GM03348 (cell line): ENCODE data around the gene BCAS3.

Experiments
- DNase-seq: peaks from one replicate; pipeline ENCODE4 v3.0.0; 2012; ENCODE audit warnings: low spot score

Gene BCAS3

DNA sequence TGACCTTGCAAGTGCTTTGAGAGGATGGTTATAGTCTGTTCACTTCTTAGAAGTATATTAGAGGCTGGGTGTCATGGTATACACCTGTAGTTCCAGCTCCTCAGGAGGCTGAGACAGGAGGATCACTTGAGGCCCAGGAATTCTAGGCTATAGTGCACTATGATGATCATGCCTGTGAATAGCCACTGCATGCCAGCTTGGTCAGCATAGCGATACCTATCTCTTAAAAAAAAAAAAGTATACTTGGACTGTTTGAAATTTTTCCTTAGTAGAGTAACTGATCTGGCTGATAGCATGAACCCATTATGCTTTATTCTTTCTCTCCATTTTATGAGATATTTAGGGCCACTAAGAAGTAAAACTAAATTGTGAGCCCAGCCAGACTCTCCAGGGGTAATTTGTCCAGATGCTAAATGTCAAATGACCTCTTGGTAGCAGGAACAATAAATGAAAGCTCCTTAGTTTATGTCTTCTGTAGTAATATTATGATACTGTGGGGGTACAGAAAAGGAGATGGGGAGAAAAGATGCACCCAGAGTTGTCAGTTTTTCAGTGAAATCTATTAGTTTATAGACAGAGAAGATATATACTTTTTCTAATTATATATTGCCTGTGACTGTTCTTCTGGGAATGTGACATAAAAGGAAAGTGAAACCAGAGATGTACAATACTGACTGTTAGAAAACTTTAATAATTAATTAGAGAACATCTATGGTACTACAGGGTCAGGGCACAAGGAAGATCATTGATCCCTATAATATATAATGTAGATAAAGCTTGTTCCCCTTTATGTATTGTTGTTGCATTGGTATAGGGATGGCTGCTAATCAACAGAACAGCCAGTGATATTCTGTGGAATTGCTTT lies 386.7 kb downstream of the BCAS3 start:
- DNase-seq = no peak

DNA sequence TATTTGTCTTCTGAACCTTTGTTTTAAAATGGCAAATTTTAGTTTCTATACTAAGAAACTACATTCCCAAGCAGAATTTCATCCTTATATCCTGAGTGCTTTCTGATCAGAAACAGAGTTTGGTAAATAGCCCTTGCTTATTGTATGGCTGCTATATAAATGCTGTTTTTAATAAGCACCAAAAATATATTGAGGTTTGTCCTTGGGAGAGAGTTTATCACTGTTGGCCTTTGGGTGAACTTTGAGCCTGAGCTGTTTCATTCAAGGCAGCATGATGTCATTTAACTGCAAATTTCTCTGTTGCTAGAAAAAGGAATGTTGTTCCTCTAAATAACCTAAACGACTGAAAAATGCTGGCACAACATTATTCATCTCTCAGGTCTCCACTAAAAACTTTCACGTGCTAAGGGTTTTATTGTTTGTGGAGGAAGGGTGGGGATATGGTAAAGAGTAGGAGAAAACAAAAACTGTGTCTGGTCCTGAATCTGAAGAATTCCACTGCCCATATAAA lies 387.7 kb downstream of the BCAS3 start:
- peak; percentile 16 for DNase-seq

DNA sequence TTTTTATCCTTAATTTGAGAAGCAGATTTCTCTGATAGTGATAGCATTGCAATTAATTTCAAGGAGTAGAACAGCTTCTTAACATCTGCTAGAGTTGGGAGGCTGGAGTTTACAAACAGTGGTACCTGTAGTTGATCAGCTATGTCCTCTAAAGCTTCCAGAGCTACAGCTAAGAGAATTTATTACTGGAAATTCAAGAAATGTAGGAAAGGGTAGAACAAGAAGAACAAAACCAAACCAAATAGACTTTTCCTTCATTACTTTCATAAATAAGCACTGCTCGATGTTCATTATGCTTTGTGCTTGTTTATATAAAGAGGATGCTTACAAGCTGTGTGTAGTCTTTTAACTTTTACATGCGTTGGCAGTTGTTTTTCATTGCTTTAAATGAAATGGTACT lies 388.4 kb downstream of the BCAS3 start:
- DNase-seq = no peak

DNA sequence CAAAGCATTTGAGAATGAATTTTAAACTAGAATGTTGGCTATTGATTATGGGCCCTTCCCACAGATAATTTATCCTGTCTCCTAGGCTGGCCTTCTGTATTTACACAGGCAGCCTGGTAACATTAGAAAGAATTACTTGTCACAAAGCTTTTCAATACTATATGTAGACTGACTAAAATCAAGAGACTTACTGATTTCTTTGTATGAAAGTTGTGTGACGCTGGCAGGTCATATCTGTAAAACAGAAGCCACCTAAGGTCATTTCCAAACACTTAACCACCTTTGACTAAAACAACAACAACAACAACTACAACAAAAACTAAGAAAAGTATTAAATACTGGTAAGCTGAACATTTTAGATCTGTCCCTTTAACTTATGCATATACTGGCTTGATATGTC lies 393.0 kb downstream of the BCAS3 start:
- DNase-seq = no peak

DNA sequence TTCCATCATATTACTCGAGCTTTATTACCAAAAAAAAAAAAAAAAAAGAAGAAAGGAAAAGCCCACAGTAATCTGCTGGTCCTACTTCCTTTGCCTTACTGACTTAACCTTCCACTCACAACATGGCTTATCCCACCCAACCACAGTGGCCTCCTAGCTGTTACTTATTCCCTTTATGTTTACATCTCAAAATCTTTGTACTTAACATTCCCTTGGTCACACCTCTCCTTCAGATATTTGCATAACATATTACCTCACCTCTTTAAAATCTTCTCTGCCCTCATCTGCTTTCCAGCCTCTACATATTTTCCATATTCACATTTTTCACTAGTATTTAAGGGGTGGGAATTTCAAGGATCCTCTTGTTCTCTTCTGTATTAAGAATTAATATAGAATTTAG lies 395.0 kb downstream of the BCAS3 start:
- no peak for DNase-seq

DNA sequence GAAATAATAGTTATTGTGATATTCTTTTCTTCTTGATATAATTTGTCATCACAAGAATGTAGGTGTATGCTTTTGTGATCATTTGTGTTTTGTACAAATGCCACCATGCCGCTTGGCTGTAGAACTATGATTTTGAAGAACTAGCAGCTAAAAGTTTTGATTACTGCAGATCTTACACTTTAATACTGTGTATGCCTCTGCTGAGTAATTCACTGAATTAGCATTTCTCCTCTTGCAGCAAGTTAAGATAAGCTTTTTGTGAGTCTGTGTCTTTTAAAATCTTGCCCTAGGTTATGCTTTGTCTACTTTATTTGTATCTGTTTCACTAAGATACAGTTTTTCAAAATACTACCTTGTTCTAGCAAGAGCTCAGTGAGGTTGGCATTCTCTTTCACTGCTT lies 395.5 kb downstream of the BCAS3 start:
- no peak for DNase-seq

DNA sequence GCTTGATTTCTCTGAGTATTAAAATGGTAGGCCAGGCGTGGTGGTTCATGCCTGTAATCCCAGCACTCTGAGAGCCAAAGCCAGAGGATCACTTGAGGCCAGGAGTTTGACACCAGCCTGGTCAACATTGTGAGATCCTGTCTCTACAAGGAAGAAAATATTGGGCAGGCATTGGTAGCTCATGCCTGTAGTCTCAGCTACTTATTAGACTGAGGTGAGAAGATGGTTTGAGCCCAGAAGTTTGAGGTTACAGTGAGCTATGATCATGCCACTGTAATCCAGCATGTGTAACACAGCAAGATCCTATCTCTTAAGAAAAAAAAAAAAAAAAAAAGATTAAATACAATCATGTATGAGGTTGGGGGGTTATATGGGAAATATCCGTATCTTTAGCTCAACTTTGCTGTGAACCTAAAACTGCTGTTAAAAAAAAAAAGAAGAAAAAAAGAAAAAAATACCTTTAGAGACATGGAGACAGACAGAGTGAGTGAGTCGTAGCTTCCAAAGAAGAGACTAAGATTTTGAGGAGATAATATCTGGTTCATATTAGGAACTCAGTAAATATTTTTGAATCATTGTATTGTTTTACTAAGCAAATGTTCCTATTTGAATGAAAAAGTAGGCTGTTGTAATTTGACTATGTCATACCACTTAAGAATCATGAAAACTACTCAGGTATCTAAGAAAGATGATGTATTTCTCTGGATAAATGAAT lies 396.3 kb downstream of the BCAS3 start:
- DNase-seq = peak; percentile 12

DNA sequence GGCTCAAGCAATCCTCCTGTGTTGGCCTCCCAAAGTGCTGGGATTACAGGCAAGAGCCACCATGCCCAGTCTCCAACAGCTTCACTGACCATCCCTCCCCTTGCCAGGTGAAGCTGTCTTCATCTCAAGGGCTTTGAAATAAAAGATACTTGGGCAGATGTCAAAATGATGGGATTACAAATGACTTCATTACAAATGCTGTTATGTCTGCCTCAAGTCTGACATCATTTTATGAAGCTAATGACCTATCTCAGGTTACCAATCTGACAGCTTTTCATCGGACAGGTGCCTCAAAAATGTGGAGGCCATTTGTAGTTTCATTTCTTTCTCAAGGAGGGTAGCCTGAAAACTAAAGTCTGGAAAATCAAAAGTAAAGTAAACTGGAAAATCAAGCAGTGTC lies 398.3 kb downstream of the BCAS3 start:
- DNase-seq = no peak

DNA sequence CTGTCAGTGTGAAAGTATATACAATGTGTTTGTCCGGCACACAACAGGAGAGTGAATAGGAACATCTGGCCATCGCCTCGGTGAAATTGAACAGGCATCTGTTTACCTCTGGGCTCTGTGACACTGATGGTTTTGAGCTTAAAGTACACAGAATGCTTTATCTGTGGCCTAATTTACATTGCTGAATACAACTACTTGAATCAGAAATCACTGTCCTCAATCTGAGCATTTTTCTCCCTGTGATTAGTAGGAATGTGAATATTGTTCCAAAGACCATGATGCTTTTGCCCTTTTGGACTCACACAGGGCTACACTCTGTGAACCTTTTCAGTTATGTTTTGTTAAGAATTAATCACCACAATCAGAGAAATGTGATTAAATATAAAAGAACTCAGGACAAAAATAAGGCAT lies 399.0 kb downstream of the BCAS3 start:
- DNase-seq = no peak

DNA sequence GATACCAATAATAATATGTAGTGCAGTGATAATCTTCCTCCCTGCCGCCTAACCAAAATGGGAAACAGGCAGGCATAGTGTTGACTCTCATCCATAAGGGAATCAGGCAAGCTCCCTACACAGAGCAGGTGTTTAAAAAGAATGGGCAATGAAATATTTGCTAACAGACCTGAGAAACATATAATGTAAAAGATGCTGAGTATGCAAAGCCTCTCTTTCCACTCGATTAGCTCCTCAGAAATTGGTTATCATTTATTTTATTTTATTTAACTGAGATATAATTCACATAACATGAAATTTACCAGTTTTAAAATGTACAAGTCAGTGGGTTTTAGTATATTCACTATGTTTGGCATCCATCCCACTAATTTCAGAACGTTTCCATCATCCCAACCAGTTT lies 404.3 kb downstream of the BCAS3 start:
- no peak for DNase-seq

DNA sequence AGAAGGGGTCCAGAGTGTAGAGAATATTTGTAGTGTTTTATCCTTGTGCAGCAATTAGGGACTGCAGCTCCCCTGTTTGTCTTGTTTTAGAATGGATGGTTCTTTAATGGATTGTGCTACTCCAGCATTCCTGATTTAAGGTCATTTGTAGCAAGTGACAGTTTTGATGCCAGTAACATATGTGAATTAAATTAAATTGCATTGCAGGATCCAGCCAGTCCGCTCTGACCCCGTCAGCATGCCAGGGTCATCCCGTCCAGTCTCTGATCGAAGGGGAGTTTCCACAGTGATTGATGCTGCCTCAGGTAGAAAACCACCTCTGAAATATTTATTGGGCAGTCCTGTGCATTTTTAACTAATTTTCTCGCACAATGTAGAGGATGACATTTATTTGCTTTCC lies 406.6 kb downstream of the BCAS3 start:
- no peak for DNase-seq

DNA sequence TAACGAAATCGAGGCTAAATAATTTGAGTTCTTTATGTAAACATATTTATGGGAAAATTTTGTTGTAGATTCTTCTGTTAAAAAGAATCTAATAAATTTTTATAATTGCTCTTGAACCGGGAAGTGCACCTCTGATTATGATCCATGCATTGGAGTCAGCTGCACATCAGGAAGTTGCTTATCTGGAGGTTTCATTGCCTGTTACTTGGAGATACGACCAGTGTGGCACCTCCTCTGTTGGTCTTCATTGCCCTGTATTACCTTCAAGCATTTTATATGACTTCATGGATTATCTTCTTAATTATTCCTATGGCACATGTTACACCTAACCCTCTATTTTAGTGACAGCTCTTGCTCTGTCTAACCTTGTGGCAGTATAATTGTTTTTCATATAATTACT lies 409.4 kb downstream of the BCAS3 start:
- no peak for DNase-seq

DNA sequence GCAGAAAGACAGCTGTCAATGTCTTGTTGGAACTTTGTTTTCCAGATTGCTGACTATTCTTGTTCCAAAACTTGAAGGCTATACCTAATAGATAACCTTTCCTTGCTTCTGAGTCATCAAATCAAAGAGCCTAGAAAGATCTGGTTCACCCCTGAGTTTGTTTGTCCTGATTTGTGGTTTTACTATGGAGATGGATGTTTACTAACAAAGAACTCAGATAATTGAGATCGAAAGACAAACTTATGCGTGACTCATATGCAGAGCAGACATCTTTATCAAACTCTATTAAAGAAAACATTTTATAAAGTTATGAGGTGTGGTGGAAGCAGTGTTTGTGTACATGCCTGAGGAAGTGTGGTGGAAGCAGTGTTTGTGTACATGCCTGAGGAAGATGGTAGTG lies 410.9 kb downstream of the BCAS3 start:
- DNase-seq = no peak

DNA sequence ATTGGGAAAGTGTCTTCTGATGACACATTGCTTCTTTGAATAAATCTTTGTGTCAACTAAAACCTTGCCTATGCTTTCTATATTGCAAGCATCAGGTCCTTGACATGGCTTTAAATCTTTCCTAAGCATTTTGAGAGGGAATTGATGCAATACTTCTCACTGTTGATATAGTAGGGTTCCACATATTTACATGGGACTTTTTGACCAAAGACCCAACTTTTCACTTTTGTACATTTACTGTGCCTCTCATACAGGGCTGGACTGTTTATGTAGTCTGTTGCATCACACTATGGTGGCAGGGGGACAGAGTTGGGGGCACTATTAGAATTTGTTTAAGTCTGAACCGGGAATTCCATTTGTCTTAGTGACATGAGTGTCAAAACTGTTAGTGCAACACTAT lies 413.4 kb downstream of the BCAS3 start:
- no peak for DNase-seq

DNA sequence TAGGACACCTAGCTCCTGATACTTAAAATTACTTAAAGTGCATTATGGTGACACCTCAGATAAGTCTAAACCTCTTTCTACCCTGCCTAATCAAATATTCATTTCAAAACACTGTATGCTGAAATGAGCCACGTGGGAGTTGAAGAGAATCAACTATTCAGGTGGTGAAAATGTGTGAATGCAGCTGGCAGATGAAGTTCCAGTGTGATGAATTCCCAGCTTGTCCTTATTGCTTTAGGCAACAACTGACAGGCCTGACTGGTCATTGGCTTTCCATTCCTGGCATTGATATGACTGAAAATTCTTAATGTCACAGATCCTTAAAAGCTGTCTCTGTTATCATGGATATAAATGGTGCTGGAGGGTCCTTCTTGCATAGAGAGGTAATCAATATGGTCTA lies 420.1 kb downstream of the BCAS3 start:
- no peak for DNase-seq

DNA sequence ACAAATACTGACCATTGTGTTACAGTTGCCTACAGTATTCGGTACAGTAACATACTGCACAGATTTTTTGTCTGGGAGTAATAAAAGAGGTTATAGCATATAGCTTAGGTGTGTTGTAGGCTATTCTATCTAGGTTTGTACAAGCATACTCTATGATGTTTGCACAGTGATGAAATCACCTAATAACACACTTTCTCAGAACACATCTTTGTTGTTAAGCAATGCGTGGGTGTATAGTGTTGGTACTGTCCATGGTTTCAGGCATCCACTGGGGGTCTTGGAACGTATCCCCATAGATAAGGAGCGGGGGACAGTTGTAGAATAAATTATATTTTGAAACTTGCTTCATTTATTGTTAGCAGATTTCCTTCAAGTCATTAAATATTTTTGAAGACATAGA lies 428.7 kb downstream of the BCAS3 start:
- DNase-seq = no peak

DNA sequence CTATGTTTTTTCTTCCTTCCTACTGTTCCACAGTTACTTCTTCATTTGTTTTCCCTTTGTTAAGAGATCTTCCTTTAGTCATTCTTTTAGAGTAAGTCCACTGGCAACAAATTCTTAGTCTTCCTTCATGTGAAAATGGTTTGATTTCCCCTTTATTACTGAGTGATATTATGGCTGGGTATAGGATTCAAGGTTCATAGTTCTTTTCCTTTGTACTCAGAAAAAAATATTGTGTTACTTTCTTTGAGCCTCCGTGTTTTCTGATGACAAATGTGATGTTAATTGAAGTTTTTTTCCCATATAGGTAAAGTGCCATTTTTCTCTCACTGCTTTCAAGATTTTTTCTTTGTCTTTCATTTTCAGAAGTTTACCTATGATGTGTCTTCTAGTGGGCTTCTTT lies 438.9 kb downstream of the BCAS3 start:
- DNase-seq = no peak

DNA sequence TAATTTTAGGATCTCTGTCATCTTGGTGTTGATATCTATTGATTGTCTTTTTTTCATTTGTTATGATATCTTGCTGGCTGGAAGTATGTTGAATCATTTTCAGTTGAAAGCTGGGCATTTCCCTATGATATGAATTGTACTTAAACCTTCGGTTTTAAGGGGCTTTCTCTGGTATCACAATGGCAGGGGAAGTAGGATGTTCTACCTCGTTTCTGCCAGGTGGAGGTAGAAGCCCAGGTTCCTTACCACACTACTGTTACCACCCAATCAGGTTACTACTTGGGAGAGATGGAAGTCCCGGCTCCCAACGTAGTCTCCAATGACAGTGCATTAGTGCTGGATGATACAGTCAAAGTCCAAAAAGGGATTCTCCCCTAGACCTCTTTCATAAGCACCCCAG lies 440.3 kb downstream of the BCAS3 start:
- DNase-seq = no peak

DNA sequence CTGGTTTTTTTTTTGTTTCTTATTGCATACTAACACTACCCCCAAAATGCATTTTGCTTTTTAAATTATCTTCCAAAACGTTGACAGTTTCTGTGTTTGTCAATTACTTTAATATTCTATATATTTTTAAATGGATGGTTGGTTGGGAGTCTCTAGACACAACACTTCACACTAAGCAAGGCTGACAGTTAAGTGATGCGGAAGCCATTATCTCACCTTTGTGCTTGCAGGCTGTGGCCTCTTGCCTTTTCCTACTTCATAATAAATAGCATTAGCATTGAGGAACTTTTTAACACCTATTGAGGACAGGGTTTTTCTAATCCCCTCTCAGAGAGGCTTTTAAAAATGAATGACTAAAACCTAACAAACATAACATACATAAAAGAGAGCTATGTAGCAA lies 441.2 kb downstream of the BCAS3 start:
- no peak for DNase-seq

DNA sequence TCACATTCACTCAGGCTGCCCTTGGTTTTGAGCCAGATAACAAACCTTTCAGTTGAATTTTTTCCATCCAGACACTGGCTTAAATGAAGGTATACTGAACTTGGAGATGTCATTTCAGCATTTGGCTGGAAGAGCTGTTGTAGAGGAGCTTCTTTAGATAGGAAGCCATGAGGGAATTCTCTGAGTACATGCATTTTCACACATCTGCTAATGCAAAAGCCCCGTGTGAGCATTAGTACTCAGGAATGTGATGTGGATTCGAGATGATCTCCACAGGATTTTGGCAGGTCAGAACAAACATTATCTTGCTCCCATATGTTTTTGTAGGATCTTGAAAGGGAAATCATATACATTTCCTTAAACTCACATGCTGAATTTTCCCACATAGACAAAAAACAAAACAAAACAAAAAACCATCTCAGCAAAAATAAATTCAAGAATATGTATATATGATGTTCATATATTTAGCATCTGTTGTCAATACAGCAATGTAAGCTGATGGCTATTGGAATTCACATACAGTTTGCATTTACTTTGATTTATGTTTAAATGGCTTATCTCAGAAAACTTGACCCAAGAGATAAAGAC lies 444.8 kb downstream of the BCAS3 start:
- DNase-seq = no peak

DNA sequence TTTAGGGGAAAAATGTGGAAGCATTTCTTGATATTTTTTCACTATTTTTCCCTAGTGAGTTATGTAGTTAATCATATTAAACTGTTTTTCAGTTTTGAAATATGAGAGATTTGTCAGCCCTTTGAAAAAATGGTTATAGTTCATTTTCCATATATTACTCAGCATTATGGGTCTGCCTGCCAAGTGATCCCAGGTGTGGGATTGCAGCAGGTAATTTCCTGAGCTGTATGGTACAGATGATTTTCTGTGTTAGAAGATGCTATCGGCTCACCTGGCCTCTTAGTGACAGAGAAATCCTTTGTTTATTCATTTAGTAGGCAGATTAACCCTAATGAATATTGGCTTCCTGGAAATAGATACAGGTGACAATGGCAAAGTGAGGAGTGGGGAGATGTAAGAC lies 446.9 kb downstream of the BCAS3 start:
- no peak for DNase-seq

DNA sequence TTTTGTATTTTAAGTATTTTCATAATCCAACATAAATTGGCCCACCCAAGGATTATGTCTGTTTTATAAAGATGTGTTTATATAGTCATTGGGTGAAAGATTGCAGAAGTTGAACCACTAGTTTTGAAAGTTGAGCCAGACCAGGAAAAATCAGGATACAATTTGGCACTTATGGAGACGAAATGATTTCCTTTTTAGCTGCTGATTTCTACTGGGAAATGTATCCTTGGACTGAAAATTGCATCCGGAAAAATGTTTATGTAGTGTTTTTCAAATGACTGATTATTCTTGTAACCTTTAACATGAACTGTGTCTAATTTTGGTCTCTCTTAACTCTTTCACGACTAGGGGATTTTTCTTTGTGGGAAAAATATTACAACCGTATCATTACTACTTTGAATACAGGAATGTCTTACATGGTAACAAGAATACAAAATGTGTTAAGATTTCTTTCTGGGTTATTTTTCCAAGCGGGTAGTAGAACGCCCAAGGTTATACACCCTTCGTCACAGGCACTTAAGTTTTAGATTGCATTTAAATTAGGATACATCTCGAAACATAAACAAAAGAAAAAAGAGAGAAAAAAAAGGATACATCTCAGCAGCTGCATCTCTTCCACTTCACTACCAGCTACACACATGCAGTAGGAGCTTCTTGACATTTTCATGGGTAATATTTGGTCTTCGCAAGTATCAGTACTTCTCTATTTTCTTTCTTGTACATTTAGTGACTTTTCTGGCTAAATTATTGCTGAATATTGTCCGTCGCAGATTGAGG lies 449.0 kb downstream of the BCAS3 start:
- no peak for DNase-seq
